Astrocyte of the cerebellum (primary cell): ENCODE measurements around the gene SLC2A9.

Experiments
- DNase-seq: peaks from one replicate; pipeline ENCODE4 v3.0.0-alpha.2; 2011; ENCODE audit warnings: low read depth
- H3K4me3 ChIP-seq: 2 replicates; pipeline ENCODE4 v1.5.1; 2011; ENCODE audit warnings: mild to moderate bottlenecking, low read depth, low read length, moderate library complexity
- CTCF ChIP-seq: IDR thresholded peaks from 2 replicates; pipeline ENCODE4 v1.5.1; 2012; ENCODE audit warnings: low read length, low read depth, moderate library complexity, mild to moderate bottlenecking; ENCODE audit errors: missing control alignments
- in situ Hi-C: cut with HindIII; loops from 2 replicates; pipeline ENCODE4 v1.10.0; 2017; ENCODE audit warnings: low sequenced_read_pairs

The SLC2A9 gene

GRCh38 chr4:9976293-9976692 is 45.0 kb downstream of the SLC2A9 start:
- H3K4me3 ChIP-seq, result no peak overlapping the region
- in situ Hi-C loops, result no loop called here
- DNase-seq, result no peak
- TF ChIP-seq CTCF, result no peak

DNA sequence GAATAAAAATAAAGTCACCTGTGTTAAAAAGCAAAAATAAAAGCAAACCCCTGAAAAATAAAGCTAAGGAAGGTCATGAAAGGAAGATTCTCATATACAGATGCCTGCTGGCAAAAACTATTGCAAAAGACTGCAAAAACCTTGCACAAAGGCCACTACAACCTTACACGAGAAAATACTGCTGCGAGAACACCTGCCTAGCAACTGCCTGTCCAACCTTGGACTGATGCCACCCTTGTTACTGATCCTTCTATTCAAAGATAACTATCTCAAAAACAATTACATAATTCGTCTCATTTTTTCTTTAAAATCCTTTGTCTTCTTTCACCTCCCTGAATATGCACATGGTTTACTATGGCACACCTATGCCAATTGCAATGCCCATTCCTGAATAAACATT is 49.6 kb downstream of the SLC2A9 start:
- no peak for TF ChIP-seq CTCF
- in situ Hi-C loops, result no loop called here
- no peak overlapping the region for H3K4me3 ChIP-seq
- no peak for DNase-seq

DNA sequence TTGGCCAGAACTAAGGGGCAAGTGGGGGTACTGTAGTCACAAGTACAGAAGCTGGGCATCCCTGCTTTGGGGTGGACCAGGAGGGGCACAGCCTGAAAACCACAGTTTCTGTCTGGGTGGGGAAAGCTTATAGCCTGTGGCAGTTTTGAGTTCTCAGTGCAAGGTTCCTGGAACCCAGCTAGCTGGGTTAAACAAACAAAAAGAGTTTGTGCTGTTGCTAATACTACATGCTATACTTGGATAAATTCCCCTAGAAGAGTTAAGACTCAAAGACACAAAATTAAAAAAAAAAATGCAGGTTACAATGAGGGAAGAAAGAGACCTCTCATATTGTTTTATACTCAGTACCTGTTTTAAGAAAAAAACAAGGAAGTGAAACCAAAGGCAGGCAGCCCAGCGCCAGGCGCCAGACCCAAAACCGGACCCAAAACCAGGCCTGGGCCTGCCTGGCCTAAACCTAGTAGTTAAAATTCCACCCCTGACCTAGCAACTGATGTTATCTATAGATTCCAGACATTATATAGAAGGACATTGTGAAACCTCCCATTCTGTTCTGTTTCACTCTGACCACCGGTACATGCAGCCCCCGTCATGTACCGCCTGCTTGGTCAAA is 50.8 kb downstream of the SLC2A9 start:
- no peak overlapping the region for H3K4me3 ChIP-seq
- no peak for DNase-seq
- TF ChIP-seq CTCF, result no peak
- in situ Hi-C loops, result no loop called here

- no peak for TF ChIP-seq CTCF
- no peak for DNase-seq
- in situ Hi-C loops, result no loop called here
- no peak overlapping the region for H3K4me3 ChIP-seq
These were observed 51.5 kb downstream of the SLC2A9 start for GRCh38 chr4:9969526-9970398.

DNA sequence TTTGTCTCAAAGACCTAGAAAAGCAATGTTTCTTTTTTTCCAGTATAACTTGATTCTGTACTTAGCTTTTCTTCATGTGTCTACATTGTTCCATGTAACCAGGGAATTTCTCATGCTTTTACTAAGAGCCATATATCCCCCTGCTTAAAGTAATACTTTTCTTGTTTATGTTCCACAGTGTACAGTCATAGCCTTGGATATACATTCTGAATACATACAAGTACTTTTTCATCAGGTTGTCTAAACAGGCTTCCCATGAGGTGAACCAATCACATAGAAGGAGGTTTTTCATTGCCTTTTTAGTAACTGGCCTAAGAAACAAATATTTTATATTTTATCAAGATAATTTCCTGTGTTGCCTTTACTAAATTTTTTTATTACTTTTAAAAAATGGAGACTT is 52.8 kb downstream of the SLC2A9 start:
- in situ Hi-C loops, result no loop called here
- no peak overlapping the region for H3K4me3 ChIP-seq
- no peak for TF ChIP-seq CTCF
- DNase-seq, result no peak

DNA sequence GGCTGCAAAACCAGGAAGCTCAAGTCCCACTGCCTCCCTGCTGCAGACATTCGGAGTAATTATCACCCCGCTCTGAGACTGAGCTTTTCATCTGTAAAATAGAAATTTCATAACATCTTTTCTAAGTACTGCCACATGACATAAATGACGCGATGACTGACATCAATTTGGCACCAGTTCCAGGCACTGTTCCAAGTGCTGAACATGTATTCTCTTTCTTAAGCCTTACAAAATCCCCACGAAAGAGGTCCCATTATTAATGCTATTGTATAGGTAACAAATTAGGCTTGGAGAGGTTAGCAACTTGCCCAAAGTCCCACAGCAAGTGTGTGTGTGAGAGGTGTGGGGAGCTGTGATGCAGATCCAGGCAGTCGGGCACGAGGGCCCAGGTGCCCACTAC is 56.4 kb downstream of the SLC2A9 start:
- in situ Hi-C loops, result no loop called here
- no peak overlapping the region for H3K4me3 ChIP-seq
- no peak for DNase-seq
- TF ChIP-seq CTCF, result no peak
